HL-60 (cell line): ENCODE data around the gene SVEP1.

Experiments
- DNase-seq, 2 experiments: peaks; one replicate each; pipeline ENCODE4 v3.0.0-alpha.2; 2010 to 2020; ENCODE audit warnings: low read depth in 1 of 2, low spot score in 1 of 2
- H3K27ac ChIP-seq: fragments of 250-450 bp; sonication (Bioruptor Pico); replicated peaks from 2 replicates; pipeline ENCODE4 v1.5.1; 2020; ENCODE audit warnings: mild to moderate bottlenecking, moderate library complexity
- H3K27me3 ChIP-seq: fragments of 250-450 bp; sonication (Bioruptor Pico); 2 replicates; pipeline ENCODE4 v1.5.1; 2021; ENCODE audit warnings: mild to moderate bottlenecking, moderate library complexity; ENCODE audit not compliant: insufficient read depth, poor library complexity, severe bottlenecking
- H3K4me3 ChIP-seq: replicated peaks from 2 replicates; pipeline ENCODE4 v1.5.1; 2011; ENCODE audit warnings: mild to moderate bottlenecking, control low read depth, low read length; ENCODE audit not compliant: insufficient read depth
- CTCF ChIP-seq: IDR thresholded peaks from one replicate; pipeline ENCODE4 v1.5.1; 2011; ENCODE audit warnings: low read length, control low read depth, inconsistent platforms; ENCODE audit not compliant: insufficient read depth
- GABPA ChIP-seq: IDR thresholded peaks from 2 replicates; pipeline ENCODE4 v1.6.1; 2012; ENCODE audit warnings: low read depth
- POLR2AphosphoS5 ChIP-seq: IDR thresholded peaks from 2 replicates; pipeline ENCODE4 v1.6.1; 2012; ENCODE audit warnings: low read depth
- REST ChIP-seq: IDR thresholded peaks from 2 replicates; pipeline ENCODE4 v1.6.1; 2012; ENCODE audit warnings: low read depth; ENCODE audit not compliant: insufficient replicate concordance
- SPI1 ChIP-seq: IDR thresholded peaks from 2 replicates; pipeline ENCODE4 v1.6.1; 2012; ENCODE audit warnings: low read depth, mild to moderate bottlenecking, borderline replicate concordance
- long read RNA-seq: library from polyadenylated mRNA; unstranded; transcript quantifications from one replicate; pipeline ENCODE4 v2.0.0, GENCODE V29; 2020

SVEP1 gene
- long read RNA-seq, partial matches to known transcripts: 0 of 1 reads
- long read RNA-seq, other reads (novel, unspliced or antisense): 1 of 1 reads

GRCh38 chr9:110579034-110579861 is at the start of gene SVEP1:
Gene SVEP1 (minus strand): TSS chr9:110579741. CDS start chr9:110579543, 198 bp downstream.
- peak in 1 of 2 experiments; percentile 21 for DNase-seq
- H3K4me3 ChIP-seq: peak within 1 kb of the TSS; percentile 47
- H3K27ac ChIP-seq: no peak within 1 kb of the TSS

GRCh38 chr9:110626101-110626829 is 46.7 kb upstream of the SVEP1 start:
- TF ChIP-seq REST (no peak), SPI1 (no peak), GABPA (no peak), POLR2AphosphoS5 (no peak)
- Histone ChIP-seq H3K27ac (no peak overlapping the region), H3K27me3 (no peaks in the 10 kb centered on the region), H3K4me3 (no peak overlapping the region)
- no peak for DNase-seq

More at GRCh38 chr9:110579034-110579861, at the start of gene SVEP1:
- no peak for TF ChIP-seq SPI1
- no peak for TF ChIP-seq POLR2AphosphoS5
- TF ChIP-seq REST: peak; percentile 37
- H3K27me3 ChIP-seq: peaks cover 38% of the 10 kb centered on the region

GRCh38 chr9:110623462-110624025 is 44.0 kb upstream of the SVEP1 start:
- Histone ChIP-seq H3K27me3 (no peaks in the 10 kb centered on the region), H3K4me3 (no peak overlapping the region), H3K27ac (no peak overlapping the region)
- DNase-seq: peak in 1 of 2 experiments; percentile 36
- TF ChIP-seq SPI1: no peak
- no peak for TF ChIP-seq REST
- TF ChIP-seq CTCF: peak; percentile 11
- no peak for TF ChIP-seq POLR2AphosphoS5
- TF ChIP-seq GABPA: no peak
